Testis (tissue), 2 donors: ENCODE results near the gene NDRG3.

Source experiments
- CTCF ChIP-seq, 3 experiments: fragments of 450-650 bp in 2 of 3; fragments of 200-600 bp in 1 of 3; sonication (generic) in 1 of 3; IDR thresholded peaks; one replicate each; pipeline ENCODE4 v1.5.1; 2016 to 2019; ENCODE audit warnings: antibody characterized with exemption in 3 of 3, mild to moderate bottlenecking in 2 of 3, moderate library complexity in 1 of 3
- POLR2A ChIP-seq: fragments of 450-650 bp; IDR thresholded peaks from one replicate; pipeline ENCODE4 v1.6.1; 2017; ENCODE audit warnings: antibody characterized with exemption, mild to moderate bottlenecking, moderate library complexity

DNA sequence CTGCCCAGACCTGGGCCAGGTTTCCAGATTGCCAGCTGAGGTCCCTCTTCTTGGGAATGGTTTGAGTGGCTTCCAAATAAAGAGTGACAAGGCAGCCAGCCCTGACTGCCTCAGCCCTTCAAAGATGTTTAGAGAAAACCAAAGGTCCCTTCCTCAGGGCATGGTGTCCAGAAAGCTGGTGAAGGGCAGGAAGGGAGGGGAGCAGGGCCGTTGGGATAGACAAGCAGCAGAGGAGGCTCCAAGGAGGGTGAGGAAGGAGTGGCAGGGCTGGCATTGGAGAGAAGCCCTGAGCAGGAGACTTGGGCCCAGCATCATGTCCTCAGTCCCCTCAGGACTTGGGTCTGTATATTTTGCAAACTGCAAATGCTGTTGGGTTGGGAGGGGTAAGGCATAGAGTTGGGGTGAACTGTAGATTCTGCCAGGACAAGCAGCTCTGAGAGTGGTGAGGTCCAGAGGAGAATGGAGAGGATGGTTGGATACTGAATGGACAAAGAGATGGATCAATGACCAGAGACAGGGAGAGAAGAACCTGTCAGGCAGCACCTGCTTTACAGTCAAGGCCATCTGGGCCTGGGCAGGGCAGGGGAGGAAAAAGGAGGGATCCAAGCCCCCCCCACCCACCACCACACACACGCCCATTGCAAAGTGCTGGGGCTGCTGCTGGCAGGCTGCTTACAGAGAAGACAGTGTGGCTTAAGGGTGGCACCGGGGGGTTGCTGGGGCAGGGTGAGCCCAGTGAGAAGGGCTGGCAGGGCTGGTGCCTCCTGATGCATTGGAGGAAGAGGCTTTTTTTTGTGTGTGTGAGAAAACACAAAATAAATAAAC, 33.2 kb upstream of the NDRG3 start:
- TF ChIP-seq CTCF (IDR thresholded peaks at IDR 0.05): no peak
- TF ChIP-seq POLR2A: no peak
